Nephron (organoid): ENCODE results near the gene MLYCD.

Experiments
- H3K27ac Mint-ChIP-seq, 3 experiments: 2 replicates each; pipeline ENCODE4 v1.8.0; 2020; ENCODE audit warnings: mixed read lengths in 3 of 3, mild to moderate bottlenecking in 2 of 3, moderate library complexity in 1 of 3
- H3K27me3 Mint-ChIP-seq: 2 replicates; pipeline ENCODE4 v1.8.0; 2021; ENCODE audit warnings: low read depth, mild to moderate bottlenecking, moderate library complexity, mixed read lengths
- H3K36me3 Mint-ChIP-seq: 2 replicates; pipeline ENCODE4 v1.8.0; 2020; ENCODE audit warnings: low read depth, mixed read lengths
- H3K4me1 Mint-ChIP-seq: 2 replicates; pipeline ENCODE4 v1.8.0; 2020; ENCODE audit warnings: mixed read lengths
- H3K4me3 Mint-ChIP-seq, 3 experiments: 2 replicates each; pipeline ENCODE4 v1.8.0; 2020; ENCODE audit warnings: mild to moderate bottlenecking in 3 of 3, mixed read lengths in 3 of 3, moderate library complexity in 2 of 3
- H3K9me3 Mint-ChIP-seq: 2 replicates; pipeline ENCODE4 v1.8.0; 2020; ENCODE audit warnings: mixed read lengths
- TF ChIP-seq, protein P1 (sequence below), 3 experiments: fragments of 200-600 bp; sonication (generic); IDR thresholded peaks; one replicate each; pipeline ENCODE4 v1.5.0; 2021; ENCODE audit warnings: antibody characterized with exemption in 3 of 3; ENCODE audit not compliant: unreplicated experiment in 3 of 3

The MLYCD gene

GRCh38 chr16:83932955-83933673 lies 34.2 kb downstream of the MLYCD start:
- peaks cover 21% of the 10 kb centered on the region for H3K4me1 Mint-ChIP-seq
- H3K36me3 Mint-ChIP-seq, result no peaks in the 10 kb centered on the region
- no peaks in the 10 kb centered on the region for H3K27me3 Mint-ChIP-seq
- no peak overlapping the region for H3K4me3 Mint-ChIP-seq
- peak overlapping the region in 1 of 3 experiments; percentile 45 for H3K27ac Mint-ChIP-seq
- no peaks in the 10 kb centered on the region for H3K9me3 Mint-ChIP-seq
- TF ChIP-seq, protein P1, sequence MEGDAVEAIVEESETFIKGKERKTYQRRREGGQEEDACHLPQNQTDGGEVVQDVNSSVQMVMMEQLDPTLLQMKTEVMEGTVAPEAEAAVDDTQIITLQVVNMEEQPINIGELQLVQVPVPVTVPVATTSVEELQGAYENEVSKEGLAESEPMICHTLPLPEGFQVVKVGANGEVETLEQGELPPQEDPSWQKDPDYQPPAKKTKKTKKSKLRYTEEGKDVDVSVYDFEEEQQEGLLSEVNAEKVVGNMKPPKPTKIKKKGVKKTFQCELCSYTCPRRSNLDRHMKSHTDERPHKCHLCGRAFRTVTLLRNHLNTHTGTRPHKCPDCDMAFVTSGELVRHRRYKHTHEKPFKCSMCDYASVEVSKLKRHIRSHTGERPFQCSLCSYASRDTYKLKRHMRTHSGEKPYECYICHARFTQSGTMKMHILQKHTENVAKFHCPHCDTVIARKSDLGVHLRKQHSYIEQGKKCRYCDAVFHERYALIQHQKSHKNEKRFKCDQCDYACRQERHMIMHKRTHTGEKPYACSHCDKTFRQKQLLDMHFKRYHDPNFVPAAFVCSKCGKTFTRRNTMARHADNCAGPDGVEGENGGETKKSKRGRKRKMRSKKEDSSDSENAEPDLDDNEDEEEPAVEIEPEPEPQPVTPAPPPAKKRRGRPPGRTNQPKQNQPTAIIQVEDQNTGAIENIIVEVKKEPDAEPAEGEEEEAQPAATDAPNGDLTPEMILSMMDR (IDR thresholded peaks at IDR 0.05; ENCODE audit: unreplicated experiment in 3 of 3), result no peak

DNA sequence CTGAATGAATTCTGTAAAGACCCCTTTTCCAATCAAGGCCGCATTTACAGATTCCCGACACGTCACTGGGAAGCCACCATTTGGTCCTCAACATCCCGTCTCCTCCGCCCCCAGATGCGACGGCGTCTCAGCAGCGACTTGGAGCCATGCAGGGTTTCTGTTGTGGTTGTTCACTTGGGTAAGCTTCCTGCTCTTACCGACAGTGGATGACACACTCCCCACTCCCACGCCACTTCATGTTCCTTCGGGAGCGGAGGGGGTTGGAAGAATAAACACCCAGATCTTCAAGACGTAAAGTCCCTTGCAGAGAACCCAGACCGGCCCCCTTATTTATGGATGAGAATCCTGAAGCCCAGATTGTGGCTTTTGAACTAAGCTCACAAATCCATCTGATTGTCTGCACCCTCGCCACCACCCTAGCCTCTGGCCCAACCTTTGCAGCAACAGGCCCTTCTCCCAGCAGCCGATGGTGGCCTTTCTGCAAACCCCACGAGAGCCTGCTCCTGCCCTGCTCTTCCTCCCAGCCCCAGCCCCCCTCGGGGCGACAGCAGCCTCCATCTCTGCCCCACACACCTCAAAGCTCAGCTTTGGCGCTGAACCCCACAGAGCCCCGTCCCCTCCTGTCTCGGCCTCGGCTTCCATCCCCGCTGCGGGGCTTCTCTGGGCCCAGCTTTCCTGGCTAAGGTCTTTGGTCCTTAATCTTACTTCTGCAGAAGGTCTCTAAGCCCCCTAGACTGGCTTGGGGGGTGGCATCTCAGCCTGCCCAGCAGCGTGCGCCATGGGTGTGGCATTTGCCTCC lies 35.2 kb downstream of the MLYCD start:
- H3K36me3 Mint-ChIP-seq, result no peaks in the 10 kb centered on the region

DNA sequence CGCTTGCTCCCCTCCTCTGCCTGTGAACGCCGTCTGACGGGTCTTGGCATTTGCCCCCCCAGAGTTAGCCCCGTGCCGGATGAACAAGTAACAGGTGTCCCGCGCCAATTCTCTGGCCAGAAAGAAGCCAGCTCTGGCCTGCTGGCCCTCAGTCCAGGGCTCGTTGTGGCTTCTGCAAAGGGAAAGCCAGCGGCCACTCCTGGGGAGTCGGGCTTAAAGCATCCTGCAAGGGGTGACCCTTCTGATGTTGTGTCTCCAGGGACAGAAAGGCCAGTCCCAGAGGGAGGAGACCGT lies 35.7 kb downstream of the MLYCD start:
- Mint-ChIP-seq H3K9me3 (no peaks in the 10 kb centered on the region), H3K27ac (no peak overlapping the region), H3K36me3 (no peaks in the 10 kb centered on the region), H3K4me1 (peaks cover 21% of the 10 kb centered on the region), H3K27me3 (peaks cover 4% of the 10 kb centered on the region), H3K4me3 (no peak overlapping the region)
- TF ChIP-seq, protein P1 (IDR thresholded peaks at IDR 0.05; ENCODE audit: unreplicated experiment in 3 of 3), result no peak

More for the DNA sequence above, 35.2 kb downstream of the MLYCD start:
- H3K4me1 Mint-ChIP-seq, result peaks cover 21% of the 10 kb centered on the region
- H3K27me3 Mint-ChIP-seq, result no peaks in the 10 kb centered on the region
- H3K9me3 Mint-ChIP-seq, result no peaks in the 10 kb centered on the region
- TF ChIP-seq, protein P1 (IDR thresholded peaks at IDR 0.05; ENCODE audit: unreplicated experiment in 3 of 3), result no peak
- H3K27ac Mint-ChIP-seq, result peak overlapping the region in 2 of 3 experiments; percentile 45 to 49
- H3K4me3 Mint-ChIP-seq, result peak overlapping the region in 2 of 3 experiments; percentile 6 to 16

DNA sequence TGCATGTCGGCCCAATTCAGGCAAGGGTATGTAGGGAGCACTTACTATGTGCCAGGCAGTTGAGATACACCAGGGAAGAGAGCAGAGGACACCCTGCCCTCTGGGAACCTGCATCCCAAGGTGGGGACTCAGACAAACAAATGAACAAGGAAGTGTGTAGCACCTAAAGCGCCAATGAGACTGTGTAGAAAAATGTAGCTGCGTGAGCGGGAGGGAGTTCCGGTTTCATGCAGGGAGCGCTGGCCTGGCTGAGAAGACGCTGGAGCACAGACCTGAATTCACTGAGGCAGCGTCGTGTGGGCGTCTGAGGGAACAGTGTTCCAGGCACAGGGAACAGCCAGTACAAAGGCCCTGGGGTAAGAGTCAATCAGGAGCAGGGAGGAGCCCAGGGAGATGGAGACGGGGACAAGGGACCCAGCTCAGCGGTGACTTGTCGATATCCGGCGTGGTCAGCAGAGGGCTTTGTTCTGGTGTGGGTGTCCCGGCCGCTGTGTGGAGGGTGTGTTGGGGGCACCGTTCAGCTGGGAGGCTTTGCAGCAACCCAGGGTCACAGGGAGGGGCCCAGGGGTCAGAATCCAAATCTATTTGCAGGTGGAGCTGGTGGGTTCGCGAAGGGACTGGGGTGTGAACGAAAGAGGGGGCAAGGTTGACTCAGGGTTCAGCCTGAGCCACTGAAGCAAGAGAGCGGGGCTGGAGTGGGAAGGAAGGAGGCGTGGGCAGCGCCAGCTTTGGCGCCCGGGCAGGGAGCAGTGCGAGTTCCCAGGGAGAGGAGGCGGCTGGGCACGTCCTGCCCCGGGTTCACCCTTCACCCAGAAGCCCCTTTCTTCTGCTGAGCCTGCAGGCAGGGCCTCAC lies 36.3 kb downstream of the MLYCD start:
- H3K4me3 Mint-ChIP-seq, result no peak overlapping the region
- no peaks in the 10 kb centered on the region for H3K9me3 Mint-ChIP-seq
- peaks cover 18% of the 10 kb centered on the region for H3K4me1 Mint-ChIP-seq
- H3K36me3 Mint-ChIP-seq, result no peaks in the 10 kb centered on the region
- TF ChIP-seq, protein P1 (IDR thresholded peaks at IDR 0.05; ENCODE audit: unreplicated experiment in 3 of 3), result no peak
- H3K27ac Mint-ChIP-seq, result no peak overlapping the region
- peaks cover 5% of the 10 kb centered on the region for H3K27me3 Mint-ChIP-seq

GRCh38 chr16:83935858-83936255 lies 36.9 kb downstream of the MLYCD start:
- no peaks in the 10 kb centered on the region for H3K36me3 Mint-ChIP-seq

More at GRCh38 chr16:83935858-83936255, 36.9 kb downstream of the MLYCD start:
- TF ChIP-seq, protein P1 (IDR thresholded peaks at IDR 0.05; ENCODE audit: unreplicated experiment in 3 of 3), result no peak
- Mint-ChIP-seq H3K27me3 (peaks cover 5% of the 10 kb centered on the region), H3K27ac (no peak overlapping the region), H3K4me1 (peaks cover 18% of the 10 kb centered on the region), H3K4me3 (no peak overlapping the region), H3K9me3 (no peaks in the 10 kb centered on the region)
